ENCODE results near the gene AMPH. TPM values are rescaled to one million over a fixed set of nuclear protein-coding genes. Genes with fewer than 3 reads are reported as not detected.

AMPH gene
- total and polyA plus RNA-seq, 9 of the 15 experiments (the other 6 are each of a cell fraction or from before 2014, with no cell fraction given) = 0.03 to 0.35 TPM; not detected in 7

DNA sequence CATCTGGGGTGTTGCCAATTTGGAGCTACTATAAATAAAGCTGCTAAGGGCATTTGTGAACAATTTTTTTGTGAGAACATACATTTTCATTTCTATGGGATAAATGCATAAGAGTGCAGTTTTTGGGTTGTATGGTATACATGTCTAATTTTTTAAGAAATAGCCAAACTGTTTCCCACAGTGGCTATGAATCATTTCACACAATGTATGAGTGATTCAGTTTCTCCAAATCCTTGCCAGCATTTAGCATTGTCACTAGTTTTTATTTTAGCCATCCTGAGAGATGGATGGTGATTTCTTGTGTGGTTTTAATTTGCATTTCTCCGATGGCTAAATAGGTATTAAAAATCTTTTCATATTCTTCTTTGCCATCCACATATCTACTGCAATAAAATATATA is 105.3 kb downstream of the AMPH start:
- H4K20me1 ChIP-seq (replicated peaks; ENCODE audit: control insufficient read depth, insufficient read depth, low read length) = no peaks in the 10 kb centered on the region
- DNase-seq (ENCODE audit: extremely low read depth in 1 of 4, low spot score in 3 of 4) (no peak), ATAC-seq (no peak), FAIRE-seq (no peak)
- H3K27me3 ChIP-seq (ENCODE audit: control insufficient read depth in 2 of 2, insufficient read depth in 2 of 2, low read length in 2 of 2) = no peaks in the 10 kb centered on the region
- in situ Hi-C loops (cut with MboI) = no loop called here
- H3K4me2 ChIP-seq (ENCODE audit: insufficient read depth, low read length) = no peak overlapping the region
- H3K4me1 ChIP-seq (replicated peaks in 1 of 2; ENCODE audit: control insufficient read depth in 2 of 2, insufficient read depth in 2 of 2, low read length in 2 of 2) = no peaks in the 10 kb centered on the region
- POLR2A ChIA-PET = interaction anchor here (0.6 kb wide), 1 partner anchor 9 kb away, joined by 3 read pairs; no protein-coding TSS in a partner anchor
- no peak overlapping the region for H3K27ac ChIP-seq (ENCODE audit: extremely low read depth, low read depth, low read length)
- H3K9ac ChIP-seq (ENCODE audit: insufficient read depth in 1 of 2, low read depth in 2 of 2, low read length in 2 of 2) = no peak overlapping the region
- intact Hi-C loops (cut with micrococcal nuclease) = no loop called here
- no peak overlapping the region for H2AFZ ChIP-seq (ENCODE audit: low read depth, low read length)
- no peak overlapping the region for H3K4me3 ChIP-seq
- no peaks in the 10 kb centered on the region for H3K9me1 ChIP-seq (ENCODE audit: control insufficient read depth, insufficient read depth, low read length)
- no peaks in the 10 kb centered on the region for H3K79me2 ChIP-seq (ENCODE audit: control insufficient read depth, insufficient read depth, low read length)
- TF ChIP-seq IFI16 (CRISPR knock-in tag; IDR thresholded peaks at IDR 0.05) (no peak), GABPA (tag; conservative IDR thresholded peaks at IDR 0.05; ENCODE audit: low read depth) (no peak), HSF4 (CRISPR knock-in tag; IDR thresholded peaks at IDR 0.05; ENCODE audit: borderline replicate concordance) (no peak), FOXJ2 (tag; IDR thresholded peaks at IDR 0.05) (no peak), MEIS2 (IDR thresholded peaks at IDR 0.05; ENCODE audit: partially characterized antibody) (no peak), ZNF354B (CRISPR knock-in tag; IDR thresholded peaks at IDR 0.05) (no peak), TCF3 (CRISPR knock-in tag; IDR thresholded peaks at IDR 0.05) (no peak)
- TF ChIP-seq, protein P1, sequence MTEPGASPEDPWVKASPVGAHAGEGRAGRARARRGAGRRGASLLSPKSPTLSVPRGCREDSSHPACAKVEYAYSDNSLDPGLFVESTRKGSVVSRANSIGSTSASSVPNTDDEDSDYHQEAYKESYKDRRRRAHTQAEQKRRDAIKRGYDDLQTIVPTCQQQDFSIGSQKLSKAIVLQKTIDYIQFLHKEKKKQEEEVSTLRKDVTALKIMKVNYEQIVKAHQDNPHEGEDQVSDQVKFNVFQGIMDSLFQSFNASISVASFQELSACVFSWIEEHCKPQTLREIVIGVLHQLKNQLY (CRISPR knock-in tag; conservative IDR thresholded peaks at IDR 0.05) = no peak
- no peaks in the 10 kb centered on the region for H3K9me3 ChIP-seq (replicated peaks; ENCODE audit: control insufficient read depth, insufficient read depth, low read depth, low read length)
- CTCF ChIA-PET (ENCODE audit: low intra/inter-chr PET ratio) = no interaction called here
- no TSS peak for BruUV-seq (replicated peaks)
- WGBS (ENCODE audit: insufficient coverage, low coverage, missing lambda C conversion rate) = 0% methylated on average over 1 of the region's 1 CpG
- H3K36me3 ChIP-seq (ENCODE audit: control insufficient read depth, insufficient read depth, low read length) = no peaks in the 10 kb centered on the region

Data from K562 (cell line).